GM19397 (cell line): Measurements from ENCODE around the gene C20orf173.
"Not testable (repeated sequence)": the region's sequence is repeated elsewhere in the genome, so short reads cannot be mapped to it uniquely, and the experiment has no call there.

Experiments used
- ATAC-seq: cut with Tn5 transposase; IDR thresholded peaks from one replicate; pipeline ENCODE4 v1.9.1; 2021; ENCODE audit warnings: mild to moderate bottlenecking, moderate library complexity; ENCODE audit not compliant: unreplicated experiment

The C20orf173 gene

GRCh38 chr20:35529552-35529951, at the start of gene C20orf173:
Gene C20orf173, minus strand, starts transcription at chr20:35529652. Its CDS starts 279 bp downstream, at chr20:35529373.
- ATAC-seq, result no peak

DNA sequence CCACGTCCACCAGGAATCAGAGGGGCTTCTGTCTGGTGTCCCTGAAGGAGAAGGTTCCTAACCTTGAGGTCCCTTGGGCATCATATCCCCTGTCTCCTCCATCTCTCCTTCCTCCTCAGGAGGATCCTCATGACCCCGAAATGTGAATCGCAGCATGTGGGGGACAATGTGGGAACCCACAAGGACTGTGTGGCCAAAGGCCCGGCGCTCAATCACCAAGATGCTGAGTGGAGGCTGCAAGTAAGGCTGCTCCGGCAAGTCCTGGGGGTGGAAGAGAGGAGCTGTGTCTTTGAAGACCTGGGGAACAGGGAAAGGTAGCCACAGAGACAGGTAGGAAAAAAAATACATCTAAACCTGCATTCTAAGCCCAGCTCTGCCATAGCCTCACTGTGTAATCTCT, 49.7 kb upstream of the C20orf173 start:
- ATAC-seq, result no peak

DNA sequence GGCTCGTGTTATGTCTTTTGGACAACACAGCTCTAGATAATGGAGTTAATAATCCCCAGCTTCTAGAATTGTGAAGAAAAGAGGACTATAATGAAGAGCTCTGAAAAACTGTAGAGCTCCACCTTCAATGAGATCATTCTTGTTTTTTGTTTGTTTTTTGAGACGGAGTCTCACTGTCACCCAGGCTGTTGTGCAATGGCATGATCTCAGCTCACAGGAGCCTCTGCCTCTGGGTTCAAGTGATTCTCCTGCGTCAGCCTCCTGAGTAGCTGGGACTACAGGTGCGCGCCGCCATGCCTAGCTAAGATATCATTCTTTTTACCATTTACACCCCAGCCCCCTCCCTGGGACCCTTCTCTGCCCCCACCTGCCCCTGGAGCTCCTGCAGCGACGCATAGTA, 49.0 kb upstream of the C20orf173 start:
- no peak for ATAC-seq

DNA sequence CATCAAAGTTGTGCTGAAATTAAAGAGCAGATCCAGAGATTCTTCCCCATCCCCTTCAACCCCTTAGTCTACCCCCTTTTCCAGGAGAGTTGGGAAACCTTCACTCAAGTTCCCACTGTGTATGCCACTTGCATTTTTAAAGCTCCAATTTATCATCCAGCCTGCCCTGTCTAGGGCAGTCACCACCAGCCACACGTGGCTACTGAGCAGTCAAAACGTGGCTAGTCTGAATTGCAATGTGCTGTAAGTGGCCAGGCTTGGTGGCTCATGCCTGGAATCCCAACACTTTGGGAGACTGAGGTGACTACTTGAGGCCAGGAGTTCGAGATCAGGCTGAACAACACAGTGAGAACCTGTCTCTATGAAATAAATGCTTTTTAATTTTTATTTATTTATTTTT, 47.4 kb upstream of the C20orf173 start:
- no peak for ATAC-seq

- ATAC-seq, result no peak
Measured at GRCh38 chr20:35575958-35576357, 46.5 kb upstream of the C20orf173 start.

DNA sequence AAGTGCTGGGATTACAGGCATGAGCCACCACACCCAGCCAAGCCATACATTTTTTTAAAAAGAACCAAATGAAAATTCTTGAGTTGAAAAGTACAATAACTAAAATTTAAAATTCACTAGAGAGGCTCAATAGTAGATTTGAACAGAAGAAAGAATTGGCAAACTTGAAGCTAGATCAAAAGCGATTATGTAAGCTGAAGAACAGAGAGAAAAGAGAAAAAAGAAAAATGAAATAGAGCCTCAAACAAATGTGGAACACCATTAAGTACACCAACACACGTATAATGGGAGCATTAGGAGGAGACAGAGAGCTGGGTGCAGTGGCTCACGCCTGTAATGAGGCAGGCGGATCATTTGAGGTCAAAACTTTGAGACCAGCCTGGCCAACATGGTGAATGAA, 43.4 kb upstream of the C20orf173 start:
- no peak for ATAC-seq

GRCh38 chr20:35571555-35571954, 42.1 kb upstream of the C20orf173 start:
- no peak for ATAC-seq

- no peak for ATAC-seq
Measured at GRCh38 chr20:35568645-35569044, 39.2 kb upstream of the C20orf173 start.

DNA sequence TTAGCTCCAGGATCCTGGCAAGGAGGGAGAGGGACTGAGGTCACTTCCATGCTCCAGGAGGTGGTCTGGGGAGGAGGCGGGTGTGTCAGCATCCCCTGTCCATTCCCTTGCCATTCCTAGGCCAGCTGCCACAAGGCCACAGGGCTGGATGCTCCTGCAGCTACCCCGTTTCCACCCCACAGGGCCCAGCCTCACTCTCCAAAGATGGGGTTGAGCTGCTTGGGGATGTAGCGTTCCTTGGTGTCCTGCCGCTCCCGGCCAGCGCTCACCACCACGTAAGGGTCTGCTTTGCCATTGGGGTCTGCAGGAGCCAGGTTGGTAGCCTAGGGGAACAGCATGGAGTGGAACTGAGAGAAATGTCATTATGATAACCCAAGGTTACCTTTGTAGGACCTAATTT, 35.5 kb upstream of the C20orf173 start:
- ATAC-seq, result no peak

GRCh38 chr20:35563834-35564233, 34.4 kb upstream of the C20orf173 start:
- ATAC-seq, result no peak

DNA sequence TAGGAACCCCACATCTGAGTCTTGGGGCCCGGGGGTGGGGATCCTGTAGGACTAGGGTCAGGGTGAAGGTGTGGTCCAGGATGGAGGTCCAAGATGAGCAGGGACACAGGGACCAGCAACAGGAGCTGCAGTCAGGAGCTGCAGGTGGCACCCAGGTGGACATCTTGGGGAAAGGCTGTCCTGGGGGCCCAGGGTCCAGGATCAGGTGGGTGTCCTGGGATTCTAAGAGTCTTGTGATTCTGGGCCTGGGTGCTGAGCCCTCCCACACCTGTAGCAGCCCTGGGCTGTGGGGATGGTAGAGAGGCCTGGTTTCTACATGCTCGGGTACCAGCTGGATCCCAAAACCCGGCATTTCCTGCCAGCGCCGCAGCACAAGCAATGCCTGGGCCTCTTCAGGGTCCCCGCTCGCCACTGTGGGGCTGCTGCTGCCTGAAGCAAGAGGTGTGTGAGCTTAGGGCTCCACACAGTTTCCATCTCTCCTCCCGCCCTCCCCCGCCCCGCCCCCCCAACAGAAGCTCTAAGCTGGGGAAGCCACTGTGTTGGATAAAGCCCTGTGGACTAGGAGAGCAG, 33.2 kb upstream of the C20orf173 start:
- ATAC-seq, result no peak

DNA sequence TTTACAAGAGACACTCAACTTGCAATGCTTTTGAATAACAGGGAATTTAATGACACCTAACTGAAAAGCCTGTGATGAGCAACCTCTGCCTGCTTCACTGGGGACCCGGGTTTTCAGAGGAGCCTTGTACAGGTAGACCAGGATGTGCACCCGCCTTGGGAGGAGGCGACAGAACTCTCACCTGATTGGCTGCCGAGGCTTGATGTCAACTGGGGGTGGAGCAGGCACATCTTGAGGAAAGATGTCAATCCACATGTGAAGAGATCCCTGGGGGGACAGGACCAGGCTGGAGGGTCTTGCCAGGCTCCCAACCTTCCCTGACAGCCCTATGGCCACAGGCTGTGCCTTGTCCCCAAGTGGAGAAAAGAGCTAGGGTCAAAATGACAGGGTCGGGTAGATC, 32.2 kb upstream of the C20orf173 start:
- ATAC-seq, result no peak

DNA sequence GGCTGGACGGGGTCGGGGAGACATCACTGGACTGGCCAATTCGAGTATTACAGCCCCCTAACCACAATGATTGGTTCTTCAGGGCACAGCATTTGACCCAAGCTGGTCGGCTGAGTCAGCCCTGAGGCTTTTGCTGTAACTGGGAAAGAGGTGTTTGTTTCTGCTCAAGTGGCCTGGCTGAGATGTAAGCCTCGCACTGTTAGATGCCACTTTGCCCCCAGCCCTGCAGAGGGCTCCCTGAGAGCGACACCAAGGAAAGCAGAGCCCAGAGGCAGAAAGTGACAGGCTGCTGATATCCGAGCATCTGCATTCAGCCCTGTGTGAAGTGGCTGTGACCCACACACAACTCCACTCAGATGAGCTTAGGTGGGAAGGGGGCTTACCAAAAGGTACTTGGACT, 31.8 kb upstream of the C20orf173 start:
- ATAC-seq, result no peak

DNA sequence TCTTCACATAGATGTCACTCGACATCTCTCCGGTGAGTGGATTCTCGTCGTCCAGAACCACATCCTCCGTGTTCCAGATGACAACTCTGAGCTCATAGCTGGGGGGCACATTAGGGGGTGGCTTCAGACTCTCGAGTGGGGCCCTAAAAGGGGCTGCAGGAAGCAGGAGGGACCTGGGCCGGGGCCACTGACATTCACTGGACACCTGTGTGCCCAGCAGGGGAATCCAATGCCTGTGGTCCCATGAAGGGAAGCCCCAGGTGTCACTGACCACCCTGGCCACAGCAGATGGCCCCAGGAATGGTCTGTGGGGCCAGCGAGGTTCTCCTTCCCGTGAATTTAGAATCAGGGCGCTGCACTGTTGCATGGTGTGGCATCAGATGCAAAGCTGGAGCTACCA, 31.1 kb upstream of the C20orf173 start:
- no peak for ATAC-seq

GRCh38 chr20:35560105-35560511, 30.7 kb upstream of the C20orf173 start:
- no peak for ATAC-seq

GRCh38 chr20:35559042-35559693, 29.7 kb upstream of the C20orf173 start:
- ATAC-seq, result no peak

DNA sequence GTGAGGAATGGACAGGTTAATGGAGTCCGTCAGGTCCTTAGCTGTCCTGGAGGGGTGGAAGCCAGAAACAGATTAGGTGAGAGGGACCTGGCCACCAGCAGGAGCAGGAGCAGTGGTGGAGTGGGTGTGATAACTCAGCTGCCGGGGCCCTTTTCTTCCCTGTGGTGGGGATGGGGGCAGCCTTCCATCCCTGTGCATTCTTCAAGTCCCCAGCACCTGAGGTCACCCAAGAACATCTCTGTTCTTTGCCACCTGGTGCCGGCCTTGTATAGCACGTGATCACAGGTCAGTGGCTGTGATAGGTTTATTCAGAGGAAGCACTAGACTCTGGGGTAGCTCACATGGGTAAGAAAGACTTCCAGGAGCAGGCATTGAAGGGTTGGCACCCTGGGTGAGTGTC, 29.0 kb upstream of the C20orf173 start:
- no peak for ATAC-seq

DNA sequence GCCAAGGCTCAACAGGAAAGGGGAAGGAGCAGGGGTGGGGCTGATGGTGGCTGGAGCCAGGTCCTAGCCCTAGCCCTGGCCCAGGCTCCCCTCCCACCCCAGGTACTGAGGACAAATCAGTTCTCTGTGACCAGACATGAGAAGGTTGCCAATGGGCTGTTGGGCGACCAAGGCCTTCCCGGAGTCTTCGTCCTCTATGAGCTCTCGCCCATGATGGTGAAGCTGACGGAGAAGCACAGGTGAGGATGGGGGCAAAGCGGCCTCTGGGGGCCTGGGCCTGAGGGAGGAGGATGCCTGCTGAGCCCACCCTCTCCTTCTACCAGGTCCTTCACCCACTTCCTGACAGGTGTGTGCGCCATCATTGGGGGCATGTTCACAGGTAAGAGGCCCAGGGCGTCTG, 27.4 kb upstream of the C20orf173 start:
- no peak for ATAC-seq

- ATAC-seq, result no peak
Measured at GRCh38 chr20:35555951-35556645, 26.6 kb upstream of the C20orf173 start.

DNA sequence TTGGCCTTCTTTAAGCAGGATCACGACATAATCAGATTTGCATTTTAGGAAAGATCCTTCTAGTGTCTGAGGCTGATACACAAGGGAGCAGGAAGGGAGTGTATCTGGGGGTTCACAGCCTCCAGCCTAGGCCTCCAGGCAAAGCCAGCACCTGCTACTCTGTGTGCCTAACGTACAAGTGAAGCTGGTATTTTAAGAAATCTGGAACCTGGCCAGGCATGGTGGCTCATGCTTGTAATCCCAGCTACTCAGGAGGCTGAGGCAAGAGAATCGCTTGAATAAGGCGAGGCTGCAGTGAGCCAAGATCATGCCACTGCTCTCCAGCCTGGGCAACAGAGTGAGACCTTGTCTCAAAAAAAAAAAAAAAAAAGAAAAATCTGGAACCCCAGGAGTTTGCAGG, 26.0 kb upstream of the C20orf173 start:
- not testable (repeated sequence) for ATAC-seq

DNA sequence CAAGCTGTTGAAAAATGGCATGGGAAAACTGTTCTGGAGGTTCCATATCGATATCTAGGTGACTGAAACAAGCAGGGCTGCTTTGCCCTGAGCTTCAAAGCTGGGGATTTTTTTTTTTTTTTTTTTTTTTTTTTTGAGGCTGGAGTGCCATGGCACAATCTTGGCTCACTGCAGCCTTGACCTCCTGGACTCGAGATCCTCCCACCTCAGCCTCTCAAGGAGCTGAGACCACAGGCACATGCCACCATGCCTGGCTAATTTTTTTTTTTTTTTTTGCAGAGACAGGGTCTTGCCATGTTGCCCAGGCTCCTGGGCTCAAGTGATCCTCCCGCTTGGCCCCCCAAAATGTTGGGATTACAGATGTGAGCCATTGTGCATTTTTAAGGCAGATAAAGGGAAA, 23.5 kb upstream of the C20orf173 start:
- ATAC-seq, result no peak

DNA sequence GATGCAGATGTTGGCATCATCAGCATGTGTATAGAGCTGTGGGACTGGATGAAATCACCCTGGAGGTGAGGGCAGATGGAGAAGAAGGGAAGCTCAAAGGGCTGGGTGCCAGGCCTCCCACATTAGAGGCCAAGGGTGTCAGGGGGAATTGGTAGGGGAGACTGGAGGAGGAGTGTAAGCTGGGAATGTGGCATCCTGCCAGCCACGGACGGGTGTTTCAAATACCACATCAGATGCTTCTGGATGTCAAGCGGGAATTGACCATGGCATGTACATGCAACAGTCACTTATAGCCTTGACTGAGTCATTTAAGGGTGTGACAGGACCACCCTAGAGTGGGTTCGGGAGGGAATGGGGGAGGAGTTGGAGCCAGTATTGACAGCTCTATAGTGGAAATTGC, 22.1 kb upstream of the C20orf173 start:
- ATAC-seq, result no peak
